ENCODE results near the gene SIN3B.
"Not testable (repeated sequence)": the region's sequence is repeated elsewhere in the genome, so short reads cannot be mapped to it uniquely, and the experiment has no call there.

SIN3B gene

GRCh38 chr19:16829010-16829821 is at the start of gene SIN3B:
TSS of gene SIN3B (plus strand) at chr19:16829398. CDS start at chr19:16829421, 23 bp downstream.
- FAIRE-seq, result peak; percentile 49
- peak; percentile 92 for DNase-seq (ENCODE audit: extremely low spot score, insufficient read length, low read depth)

- DNase-seq (ENCODE audit: extremely low spot score, insufficient read length, low read depth) (no peak), FAIRE-seq (no peak)
Observed at GRCh38 chr19:16779539-16780163, 49.5 kb upstream of the SIN3B start.

DNA sequence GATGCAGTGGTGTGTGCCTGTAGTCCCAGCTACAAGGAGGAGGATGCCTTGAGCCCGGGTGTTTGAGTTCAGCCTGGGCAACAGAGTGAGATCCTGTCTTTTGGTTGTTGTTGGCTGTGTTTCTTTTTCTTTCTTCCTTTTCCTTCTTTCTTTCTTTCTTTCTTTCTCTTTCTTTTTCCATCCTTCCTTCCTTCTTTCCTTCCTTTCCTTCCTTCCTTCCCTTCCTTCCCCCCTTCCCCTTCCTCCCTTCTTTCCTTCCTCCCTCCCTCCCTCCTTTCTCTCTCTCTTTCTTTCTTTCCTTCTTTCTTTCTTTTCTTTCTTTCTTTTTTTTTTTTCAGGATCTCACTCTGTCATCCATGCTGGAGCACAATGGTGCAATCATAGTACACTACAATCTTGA is 46.5 kb upstream of the SIN3B start:
- DNase-seq (ENCODE audit: extremely low spot score, insufficient read length, low read depth), result no peak
- no peak for FAIRE-seq

- DNase-seq (ENCODE audit: extremely low spot score, insufficient read length, low read depth), result no peak
- FAIRE-seq, result no peak
Observed at GRCh38 chr19:16788479-16788878, 40.7 kb upstream of the SIN3B start.

GRCh38 chr19:16789238-16789637 is 40.0 kb upstream of the SIN3B start:
- no peak for DNase-seq (ENCODE audit: extremely low spot score, insufficient read length, low read depth)
- no peak for FAIRE-seq

- DNase-seq (ENCODE audit: extremely low spot score, insufficient read length, low read depth) (no peak), FAIRE-seq (no peak)
Observed at GRCh38 chr19:16790051-16790450, 39.1 kb upstream of the SIN3B start.

DNA sequence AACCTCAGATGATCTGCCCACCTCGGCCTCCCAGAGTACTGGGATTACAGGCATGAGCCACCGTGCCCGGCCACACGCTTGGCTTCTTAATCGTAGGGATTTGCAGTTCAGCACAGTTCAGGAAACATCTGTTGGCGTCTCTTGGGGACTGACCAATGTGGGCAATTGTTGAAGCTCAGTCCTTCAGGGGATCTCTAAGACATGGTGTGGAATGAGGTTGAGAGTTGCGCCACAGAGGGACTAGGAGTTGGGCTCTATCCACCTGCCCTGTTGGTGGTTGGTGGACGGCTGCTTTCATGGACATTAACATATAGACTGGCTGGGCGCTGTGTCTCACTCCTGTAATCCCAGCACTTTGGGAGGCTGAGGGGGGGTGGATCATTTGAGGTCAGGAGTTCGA is 37.3 kb upstream of the SIN3B start:
- FAIRE-seq (no peak), DNase-seq (ENCODE audit: extremely low spot score, insufficient read length, low read depth) (no peak)

GRCh38 chr19:16794456-16795441 is 34.4 kb upstream of the SIN3B start:
- DNase-seq (ENCODE audit: extremely low spot score, insufficient read length, low read depth) (no peak), FAIRE-seq (no peak)

DNA sequence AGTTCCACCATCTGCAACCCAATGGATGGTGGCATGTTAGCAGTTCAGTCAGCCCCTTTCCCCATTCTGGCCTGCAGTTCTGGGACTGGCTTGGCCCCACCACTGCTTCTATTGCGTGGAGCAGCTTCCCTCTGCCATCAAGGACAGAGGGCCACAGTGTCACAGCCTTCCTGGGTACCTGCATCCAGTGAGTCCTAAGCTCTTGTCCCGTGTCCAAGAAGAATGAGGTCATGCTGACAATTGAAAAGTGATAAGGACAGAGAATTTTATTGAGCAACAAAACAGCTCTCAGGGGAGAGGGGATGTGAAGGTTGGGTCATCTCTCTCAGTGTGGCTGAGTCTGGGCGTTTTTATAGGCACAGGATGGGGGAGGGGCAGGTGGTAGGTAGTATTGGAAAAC is 33.5 kb upstream of the SIN3B start:
- FAIRE-seq (no peak), DNase-seq (ENCODE audit: extremely low spot score, insufficient read length, low read depth) (no peak)

- DNase-seq (ENCODE audit: extremely low spot score, insufficient read length, low read depth) (no peak), FAIRE-seq (no peak)
Observed at GRCh38 chr19:16797876-16798275, 31.3 kb upstream of the SIN3B start.

GRCh38 chr19:16798326-16798725 is 30.9 kb upstream of the SIN3B start:
- DNase-seq (ENCODE audit: extremely low spot score, insufficient read length, low read depth); FAIRE-seq: not testable (repeated sequence)

DNA sequence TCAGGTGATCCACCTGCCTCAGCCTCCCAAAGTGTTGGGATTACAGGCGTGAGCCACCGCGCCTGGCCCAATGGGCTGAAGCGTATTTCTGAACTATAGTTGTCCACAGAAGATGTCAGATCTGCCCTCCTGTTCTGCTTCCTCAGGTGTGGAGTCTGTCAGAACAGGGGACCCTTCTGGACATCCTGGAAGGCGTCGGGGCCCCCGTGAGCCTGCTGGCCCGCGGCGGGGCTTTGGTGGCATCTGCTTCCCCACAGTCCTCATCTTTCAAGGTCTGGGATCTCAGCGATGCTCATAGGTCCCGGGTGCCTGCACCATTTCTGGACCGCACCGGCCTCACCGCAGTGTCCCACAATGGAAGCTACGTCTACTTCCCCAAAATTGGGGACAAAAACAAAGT is 29.5 kb upstream of the SIN3B start:
- DNase-seq (ENCODE audit: extremely low spot score, insufficient read length, low read depth) (no peak), FAIRE-seq (no peak)

DNA sequence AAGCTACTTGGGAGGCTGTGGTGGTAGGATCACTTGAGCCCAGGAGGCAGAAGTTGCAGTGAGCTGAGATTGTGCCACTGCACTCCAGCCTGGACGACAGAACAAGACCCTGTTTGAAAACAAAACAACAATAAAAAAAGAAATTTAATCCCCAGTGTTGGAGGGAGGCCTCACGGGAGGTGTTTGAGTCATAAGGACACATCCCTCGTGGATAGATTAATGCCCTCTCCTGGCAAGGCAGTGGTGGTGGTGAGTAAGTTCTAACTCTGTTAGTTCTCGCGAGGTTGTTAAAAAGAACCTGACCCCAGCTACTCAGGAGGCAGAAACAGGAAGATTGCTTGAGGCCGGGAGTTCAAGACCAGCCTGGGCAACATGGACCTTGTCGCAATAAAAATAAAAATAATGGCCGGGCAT is 27.6 kb upstream of the SIN3B start:
- no peak for FAIRE-seq
- no peak for DNase-seq (ENCODE audit: extremely low spot score, insufficient read length, low read depth)

DNA sequence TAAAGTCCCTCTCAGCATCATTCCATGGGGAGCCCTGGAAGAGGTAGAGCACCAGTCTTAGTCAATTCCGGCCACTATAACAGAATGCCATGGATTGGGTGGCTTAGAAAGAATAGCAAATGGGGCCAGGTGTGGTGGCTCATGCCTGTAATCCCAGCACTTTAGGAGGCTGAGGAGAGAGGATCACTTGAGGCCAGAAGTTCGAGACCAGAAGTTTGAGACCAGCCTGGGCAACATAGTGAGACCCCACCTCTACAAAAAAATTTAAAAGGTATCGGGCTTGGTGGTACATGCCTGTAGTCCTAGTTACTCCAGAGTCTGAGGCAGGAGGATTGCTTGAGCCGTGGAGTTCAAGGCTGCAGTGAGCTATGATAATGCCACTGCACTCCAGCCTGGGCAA is 25.0 kb upstream of the SIN3B start:
- DNase-seq (ENCODE audit: extremely low spot score, insufficient read length, low read depth) (no peak), FAIRE-seq (no peak)

GRCh38 chr19:16807549-16808284 is 21.5 kb upstream of the SIN3B start:
- FAIRE-seq (no peak), DNase-seq (ENCODE audit: extremely low spot score, insufficient read length, low read depth) (no peak)

DNA sequence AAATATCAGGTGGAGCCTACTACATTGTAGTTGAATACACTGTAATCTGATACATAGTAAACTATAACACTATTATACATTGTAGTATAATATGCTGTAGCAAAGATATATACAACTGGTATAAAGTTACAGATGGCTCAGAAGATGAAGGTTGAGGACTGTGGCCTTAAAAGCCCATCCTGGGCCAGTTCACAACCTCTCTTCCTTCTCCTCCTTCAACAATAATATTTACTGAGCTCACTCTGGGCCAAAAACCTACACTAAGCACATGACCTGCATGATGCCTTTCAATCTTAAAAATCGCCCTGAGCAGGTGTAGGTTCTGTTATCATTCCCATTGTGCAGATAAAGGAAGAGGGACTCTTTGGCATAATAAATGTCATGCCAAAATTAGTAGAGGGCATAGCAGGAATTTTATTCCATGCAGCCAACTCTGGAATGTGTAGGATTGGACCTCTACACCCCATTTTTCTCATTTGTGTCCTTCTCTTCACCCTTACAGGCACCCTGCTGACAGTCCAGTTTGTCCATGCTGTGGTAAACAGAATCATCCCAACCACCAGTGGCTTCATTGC is 14.6 kb upstream of the SIN3B start:
- FAIRE-seq, result no peak

DNA sequence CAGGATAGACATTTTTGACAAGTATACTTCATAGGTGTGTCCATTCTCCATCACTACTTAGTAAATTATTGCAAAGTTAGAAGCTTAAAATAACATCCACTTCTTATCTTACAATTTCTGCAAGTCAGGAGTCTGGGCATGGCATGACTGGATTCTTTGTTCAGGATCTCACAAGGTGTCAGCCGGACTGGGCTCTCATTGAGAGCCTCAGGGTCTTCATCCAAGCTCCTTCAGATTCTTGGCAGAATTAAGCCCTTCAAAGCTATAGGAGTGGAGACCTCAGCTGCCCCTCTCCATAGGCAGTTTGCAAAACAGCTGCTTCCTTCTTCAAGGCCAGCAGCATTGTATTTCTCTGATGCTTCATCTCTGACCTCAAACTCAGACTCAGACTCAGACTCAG is 9.1 kb upstream of the SIN3B start:
- FAIRE-seq, result no peak
- no peak for DNase-seq (ENCODE audit: extremely low spot score, insufficient read length, low read depth)

More for the DNA sequence above, 14.6 kb upstream of the SIN3B start:
- no peak for DNase-seq (ENCODE audit: extremely low spot score, insufficient read length, low read depth)

DNA sequence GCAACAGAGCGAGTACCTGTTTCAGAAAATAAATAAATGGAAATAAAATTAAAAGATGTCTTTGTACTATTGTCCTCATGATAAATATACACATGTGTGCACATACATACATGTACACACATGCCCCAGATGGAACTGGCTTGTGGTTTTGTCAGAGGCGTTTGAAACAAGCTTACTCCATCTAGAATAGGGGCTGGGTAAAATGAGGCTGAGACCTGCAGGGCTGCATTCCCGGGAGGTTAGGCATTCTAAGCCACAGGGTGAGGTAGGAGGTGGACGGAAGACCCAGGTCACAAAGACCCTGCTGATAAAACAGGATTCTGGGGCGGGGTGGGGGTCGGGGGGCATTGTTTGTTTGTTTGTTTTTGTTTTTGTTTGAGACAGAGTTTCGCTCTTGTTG is 8.1 kb upstream of the SIN3B start:
- no peak for DNase-seq (ENCODE audit: extremely low spot score, insufficient read length, low read depth)
- FAIRE-seq, result no peak

- FAIRE-seq (no peak), DNase-seq (ENCODE audit: extremely low spot score, insufficient read length, low read depth) (no peak)
Observed at GRCh38 chr19:16822648-16823047, 6.5 kb upstream of the SIN3B start.

All from GM18507 (cell line).